Measurements from ENCODE around the gene CCDC38.

CCDC38 gene

DNA sequence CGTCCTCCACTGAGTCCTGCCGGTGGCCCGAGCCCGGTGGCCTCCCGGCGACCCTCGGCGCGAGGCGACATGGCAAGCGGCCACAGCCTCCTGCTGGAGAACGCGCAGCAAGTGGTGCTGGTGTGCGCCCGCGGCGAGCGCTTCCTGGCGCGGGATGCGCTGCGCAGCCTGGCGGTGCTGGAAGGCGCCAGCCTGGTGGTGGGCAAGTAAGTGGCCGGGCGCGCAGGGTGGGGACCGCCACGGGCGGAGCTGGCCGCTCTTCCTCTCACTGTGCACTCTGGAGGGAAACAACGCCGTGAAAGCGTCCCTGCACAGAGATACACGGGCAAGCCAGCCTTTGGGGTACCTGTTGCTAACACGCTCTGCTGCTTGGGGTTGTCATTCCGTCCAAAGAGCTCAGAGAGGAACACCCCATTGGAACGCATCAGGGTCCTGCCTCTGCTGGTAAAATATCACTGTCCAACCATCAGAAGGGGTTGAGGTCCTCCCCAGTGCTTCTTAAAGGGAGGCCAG lies 972 bp upstream of the CCDC38 start, which contains the start of gene AMDHD1:
Gene AMDHD1 (plus strand): TSS at position 2 of the 513 bp plus-strand sequence. CDS start 68 bp downstream, at position 70.
- ATAC-seq = peak; percentile 75
- Mint-ChIP-seq H3K9me3 (no peaks in the 10 kb centered on the region), H3K27ac (peak within 1 kb of the TSS; percentile 90), H3K4me3 (peak within 1 kb of the TSS; percentile 94), H3K4me1 (peaks cover 11% of the 10 kb centered on the region), H3K27me3 (no peaks in the 10 kb centered on the region), H3K36me3 (no peaks in the 10 kb centered on the region)

DNA sequence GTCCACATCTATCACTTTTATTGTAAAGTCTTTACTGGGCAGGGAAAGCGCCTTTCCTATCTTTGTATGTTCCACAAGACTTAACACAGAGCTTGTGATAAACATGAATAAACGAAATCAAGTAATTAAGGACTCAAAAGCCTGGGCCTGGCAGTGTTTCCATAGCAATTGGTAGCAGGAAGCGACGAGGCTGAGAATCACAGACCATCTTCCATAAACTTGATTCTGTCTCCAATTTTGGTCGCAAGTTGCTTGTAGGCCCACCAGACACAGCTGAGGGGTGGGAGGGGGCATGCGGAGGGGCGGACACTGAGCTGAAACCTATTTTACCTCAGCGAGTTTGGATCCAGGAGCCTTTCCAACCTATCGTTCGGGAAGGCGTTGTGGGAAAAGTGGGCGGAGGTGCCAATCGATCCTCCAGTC lies 302 bp downstream of the CCDC38 start:
- Mint-ChIP-seq H3K4me1 (peaks cover 11% of the 10 kb centered on the region), H3K9me3 (no peaks in the 10 kb centered on the region), H3K4me3 (peak overlapping the region; percentile 94), H3K27me3 (no peaks in the 10 kb centered on the region), H3K27ac (peak overlapping the region; percentile 90), H3K36me3 (no peaks in the 10 kb centered on the region)
- ATAC-seq = peak; percentile 1

DNA sequence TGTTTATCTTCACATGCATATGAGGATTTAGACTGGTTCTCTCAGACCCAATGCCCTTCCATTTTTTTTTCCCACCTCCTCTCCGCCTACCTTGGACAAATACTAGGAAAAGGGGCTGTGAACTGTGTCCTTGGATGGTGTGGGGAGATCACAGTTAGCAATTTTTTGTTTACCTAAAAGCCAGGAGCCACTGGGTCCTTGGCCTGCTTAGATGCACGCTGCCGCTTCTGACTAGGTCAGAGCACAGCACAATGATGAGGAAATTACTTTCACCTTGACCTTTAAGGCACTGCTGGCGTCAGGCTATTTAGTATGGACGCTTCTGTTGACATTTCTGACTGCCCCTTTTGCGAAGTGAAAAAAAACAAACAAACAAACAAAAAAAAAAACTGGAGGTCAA lies 1.9 kb downstream of the CCDC38 start:
- ATAC-seq = no peak
- H3K9me3 Mint-ChIP-seq = no peaks in the 10 kb centered on the region
- peaks cover 11% of the 10 kb centered on the region for H3K4me1 Mint-ChIP-seq
- H3K36me3 Mint-ChIP-seq = no peaks in the 10 kb centered on the region
- peak overlapping the region; percentile 10 for H3K27ac Mint-ChIP-seq
- H3K4me3 Mint-ChIP-seq = no peak overlapping the region
- no peaks in the 10 kb centered on the region for H3K27me3 Mint-ChIP-seq

DNA sequence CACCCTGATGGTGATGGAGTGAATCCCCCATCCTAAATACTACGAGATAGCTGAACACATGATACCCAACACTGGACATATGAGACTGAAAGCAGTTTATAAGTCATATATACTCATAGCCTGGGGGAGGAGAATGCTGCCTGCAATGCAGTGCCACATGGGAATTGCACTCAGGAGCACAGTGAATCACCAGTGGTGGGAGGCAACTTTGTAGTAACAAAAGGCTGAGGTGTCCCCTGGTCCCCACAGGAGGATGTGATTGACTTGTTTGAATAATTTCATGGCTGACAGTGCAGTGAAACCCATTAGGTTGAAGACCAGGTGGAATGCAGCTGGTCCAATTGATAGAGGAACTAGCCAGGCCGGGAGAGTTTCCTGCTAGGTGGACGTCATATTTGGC lies 20.2 kb downstream of the CCDC38 start:
- peaks cover 6% of the 10 kb centered on the region for H3K4me1 Mint-ChIP-seq
- no peaks in the 10 kb centered on the region for H3K27me3 Mint-ChIP-seq
- no peak overlapping the region for H3K4me3 Mint-ChIP-seq
- no peak overlapping the region for H3K27ac Mint-ChIP-seq
- no peaks in the 10 kb centered on the region for H3K36me3 Mint-ChIP-seq
- peaks cover 8% of the 10 kb centered on the region for H3K9me3 Mint-ChIP-seq
- ATAC-seq = peak; percentile 36

DNA sequence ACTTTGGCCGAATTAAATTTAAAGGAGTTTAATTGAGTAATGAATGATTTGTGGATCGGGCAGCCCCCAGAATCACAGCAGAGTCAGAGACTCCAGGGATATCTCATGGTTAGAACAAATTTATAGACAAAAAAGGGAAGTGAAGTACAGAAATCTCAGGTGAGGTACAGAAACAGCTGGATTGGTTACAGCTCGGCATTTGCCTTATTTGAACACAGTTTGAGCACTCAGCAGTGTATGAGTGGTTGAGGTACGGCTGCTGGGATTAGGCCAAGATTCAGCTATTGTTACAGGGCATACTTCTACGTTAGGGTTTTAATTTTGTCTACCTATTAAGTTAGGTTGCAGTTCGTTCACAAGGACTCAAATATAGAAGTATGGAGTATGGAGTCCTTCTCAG lies 23.3 kb downstream of the CCDC38 start:
- no peak overlapping the region for H3K4me3 Mint-ChIP-seq
- no peak overlapping the region for H3K27ac Mint-ChIP-seq
- ATAC-seq = no peak

DNA sequence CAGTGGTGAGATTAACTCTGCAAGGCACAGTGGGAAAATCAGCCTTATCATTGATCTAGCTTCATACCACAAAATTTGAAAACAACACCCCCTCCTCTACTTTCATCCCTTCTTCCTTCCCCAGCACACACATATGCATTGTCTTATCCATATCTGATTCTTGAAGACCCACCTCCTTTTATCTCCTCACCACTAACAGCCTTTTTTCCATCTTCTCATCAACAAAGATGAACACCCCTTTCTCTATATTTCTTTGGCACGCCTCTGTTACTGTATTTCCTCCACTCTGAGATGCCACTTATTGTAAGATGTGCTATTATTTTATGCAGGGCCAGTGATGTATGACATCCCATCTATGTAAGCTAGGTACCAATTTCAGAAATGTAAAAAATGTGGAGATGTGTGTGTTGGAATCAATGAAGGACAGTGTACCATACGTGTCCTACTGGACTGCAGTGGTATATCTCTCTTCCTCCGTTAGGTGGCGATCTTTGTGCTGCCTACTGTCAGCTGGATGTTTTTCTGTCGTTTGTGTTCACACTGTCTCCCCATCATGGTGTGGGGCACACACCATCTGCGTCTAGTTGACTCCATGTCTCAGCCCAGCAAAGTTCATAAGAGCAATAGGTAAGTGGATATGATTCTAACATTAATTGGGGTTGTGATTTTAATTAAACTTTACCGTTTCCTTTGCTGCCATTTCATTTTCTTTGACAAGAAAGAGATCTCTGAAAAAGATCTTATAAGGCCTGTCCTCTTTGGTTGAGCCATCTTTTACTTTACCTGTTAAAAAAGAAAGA lies 24.0 kb downstream of the CCDC38 start:
- ATAC-seq = peak; percentile 87
- Mint-ChIP-seq H3K4me1 (peaks cover 6% of the 10 kb centered on the region), H3K4me3 (no peak overlapping the region), H3K36me3 (no peaks in the 10 kb centered on the region), H3K27ac (no peak overlapping the region), H3K9me3 (peaks cover 8% of the 10 kb centered on the region), H3K27me3 (no peaks in the 10 kb centered on the region)

More for the DNA sequence above, 23.3 kb downstream of the CCDC38 start:
- no peaks in the 10 kb centered on the region for H3K36me3 Mint-ChIP-seq
- H3K4me1 Mint-ChIP-seq = peaks cover 6% of the 10 kb centered on the region
- no peaks in the 10 kb centered on the region for H3K27me3 Mint-ChIP-seq
- peaks cover 8% of the 10 kb centered on the region for H3K9me3 Mint-ChIP-seq

DNA sequence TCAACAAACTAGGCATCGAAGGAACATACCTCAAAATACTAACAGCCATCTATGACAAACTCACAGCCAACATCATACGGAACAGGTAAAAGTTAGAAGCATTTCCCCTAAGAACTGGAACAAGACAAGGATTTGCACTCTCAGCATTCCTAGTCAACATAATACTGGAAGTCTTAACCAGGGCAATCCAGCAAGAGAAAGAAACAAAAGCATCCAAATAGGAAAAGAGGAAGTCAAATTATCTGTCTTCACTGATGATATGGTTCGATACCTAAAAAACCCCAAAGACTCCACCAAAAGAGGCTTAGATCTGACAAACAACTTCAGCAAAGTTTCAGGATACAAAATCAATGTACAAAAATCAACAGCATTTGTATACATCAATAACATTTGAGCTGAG lies 32.5 kb downstream of the CCDC38 start:
- no peaks in the 10 kb centered on the region for H3K36me3 Mint-ChIP-seq
- no peak overlapping the region for H3K27ac Mint-ChIP-seq
- H3K4me1 Mint-ChIP-seq = no peaks in the 10 kb centered on the region
- no peak overlapping the region for H3K4me3 Mint-ChIP-seq
- no peak for ATAC-seq
- H3K27me3 Mint-ChIP-seq = no peaks in the 10 kb centered on the region
- no peaks in the 10 kb centered on the region for H3K9me3 Mint-ChIP-seq

DNA sequence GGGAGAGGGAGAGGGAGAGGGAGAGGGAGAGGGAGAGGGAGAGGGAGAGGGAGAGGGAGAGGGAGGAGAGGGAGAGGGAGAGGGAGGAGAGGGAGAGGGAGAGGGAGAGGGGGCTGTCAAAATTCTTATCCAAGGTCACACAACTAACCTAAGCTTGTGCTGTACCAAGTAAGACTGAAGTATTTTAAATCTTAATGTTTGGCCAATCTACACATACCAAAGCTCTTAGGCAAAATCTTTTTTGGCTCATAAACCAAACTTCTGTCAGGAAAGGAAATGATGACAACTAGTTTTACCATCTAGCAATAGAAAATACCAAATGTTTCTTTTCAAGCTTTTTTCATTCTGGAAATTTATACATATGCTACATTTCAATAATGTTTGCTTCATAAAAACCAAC lies 33.8 kb downstream of the CCDC38 start:
- H3K9me3 Mint-ChIP-seq = no peaks in the 10 kb centered on the region
- H3K4me1 Mint-ChIP-seq = no peaks in the 10 kb centered on the region
- no peak overlapping the region for H3K4me3 Mint-ChIP-seq
- H3K27me3 Mint-ChIP-seq = no peaks in the 10 kb centered on the region
- H3K27ac Mint-ChIP-seq = no peak overlapping the region
- no peak for ATAC-seq
- H3K36me3 Mint-ChIP-seq = no peaks in the 10 kb centered on the region

DNA sequence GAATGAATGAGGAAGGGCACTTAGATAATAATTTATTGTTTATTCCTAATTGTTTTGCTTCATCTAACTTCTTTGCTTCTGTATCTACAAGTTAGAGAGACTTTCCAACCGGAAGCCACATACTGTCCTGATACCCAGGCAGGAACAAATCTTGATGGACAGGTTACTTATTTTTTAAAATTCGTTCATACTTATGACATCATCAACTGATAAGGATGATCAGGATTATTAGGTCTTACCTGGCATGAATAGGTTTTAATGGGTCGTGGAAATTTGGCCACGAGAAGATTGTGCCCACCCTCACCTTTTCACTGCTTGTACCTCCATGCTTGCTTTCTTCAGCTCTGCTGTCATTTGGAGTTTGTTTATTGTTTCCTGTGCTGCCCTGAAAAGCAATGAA lies 44.3 kb downstream of the CCDC38 start:
- no peak overlapping the region for H3K27ac Mint-ChIP-seq
- H3K27me3 Mint-ChIP-seq = peaks cover 16% of the 10 kb centered on the region
- no peak for ATAC-seq
- no peaks in the 10 kb centered on the region for H3K4me1 Mint-ChIP-seq
- H3K9me3 Mint-ChIP-seq = no peaks in the 10 kb centered on the region
- no peak overlapping the region for H3K4me3 Mint-ChIP-seq
- no peaks in the 10 kb centered on the region for H3K36me3 Mint-ChIP-seq

DNA sequence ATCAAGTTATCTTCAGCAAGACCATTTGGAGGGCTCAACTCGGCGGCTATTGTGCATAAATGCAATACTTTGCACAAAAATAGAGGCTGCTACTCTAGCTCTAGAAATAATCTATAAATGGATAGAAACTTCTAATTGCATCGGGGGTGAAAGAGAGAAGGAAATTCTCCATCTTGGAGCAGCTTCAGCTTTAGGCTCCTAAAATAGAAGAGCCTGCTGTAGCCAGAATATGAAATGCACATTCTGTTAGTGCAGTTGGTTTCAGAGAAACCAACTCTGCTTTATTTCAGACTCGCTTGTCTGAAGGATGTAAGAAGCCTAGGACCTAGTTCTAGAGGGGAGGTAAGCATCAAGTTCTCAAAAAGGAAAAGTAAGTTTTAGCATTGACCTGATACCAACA lies 45.6 kb downstream of the CCDC38 start:
- Mint-ChIP-seq H3K9me3 (no peaks in the 10 kb centered on the region), H3K27me3 (peaks cover 17% of the 10 kb centered on the region), H3K27ac (no peak overlapping the region), H3K4me3 (no peak overlapping the region), H3K4me1 (no peaks in the 10 kb centered on the region), H3K36me3 (no peaks in the 10 kb centered on the region)
- ATAC-seq = no peak

DNA sequence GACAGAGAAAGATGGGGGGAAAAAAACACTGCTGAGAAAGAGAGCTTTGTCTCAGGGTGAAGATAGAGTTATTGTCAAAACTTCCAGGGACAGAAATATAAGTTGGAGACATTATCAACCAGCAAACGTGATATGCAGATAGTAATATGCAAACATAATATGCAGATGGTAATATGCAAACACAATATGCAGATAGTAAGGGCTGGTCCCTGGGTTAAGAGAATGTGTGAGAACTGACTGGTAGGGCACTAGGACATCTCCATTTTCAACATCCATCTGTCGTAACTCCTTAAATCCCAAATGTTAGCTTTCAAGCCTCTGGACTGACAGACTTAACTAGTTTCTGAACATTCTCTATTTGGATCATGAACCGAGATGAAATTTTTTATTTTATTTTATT lies 51.5 kb downstream of the CCDC38 start:
- no peak overlapping the region for H3K4me3 Mint-ChIP-seq
- peaks cover 17% of the 10 kb centered on the region for H3K27me3 Mint-ChIP-seq
- no peaks in the 10 kb centered on the region for H3K4me1 Mint-ChIP-seq
- no peaks in the 10 kb centered on the region for H3K36me3 Mint-ChIP-seq
- no peak overlapping the region for H3K27ac Mint-ChIP-seq
- H3K9me3 Mint-ChIP-seq = no peaks in the 10 kb centered on the region
- no peak for ATAC-seq

DNA sequence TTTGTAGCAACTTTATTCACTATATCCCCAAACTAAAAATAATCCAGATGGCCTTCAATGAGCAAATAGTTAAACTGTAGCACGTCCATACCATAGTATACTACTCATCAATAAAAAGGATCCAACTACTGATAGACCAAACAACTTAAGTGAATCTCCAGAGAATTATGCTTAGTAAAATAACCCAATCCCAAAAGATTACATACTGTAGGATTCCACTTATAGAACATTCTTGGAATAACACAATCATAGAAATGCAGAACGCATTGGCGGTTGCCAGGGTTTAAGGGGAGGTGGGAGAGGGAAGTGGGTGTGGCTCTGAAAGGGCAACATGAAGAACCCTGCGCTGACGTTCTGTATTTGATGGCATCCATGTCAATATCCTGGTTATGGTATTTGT lies 55.1 kb downstream of the CCDC38 start:
- Mint-ChIP-seq H3K36me3 (no peaks in the 10 kb centered on the region), H3K27me3 (no peaks in the 10 kb centered on the region), H3K4me3 (no peak overlapping the region), H3K4me1 (no peaks in the 10 kb centered on the region), H3K27ac (no peak overlapping the region), H3K9me3 (no peaks in the 10 kb centered on the region)
- no peak for ATAC-seq

DNA sequence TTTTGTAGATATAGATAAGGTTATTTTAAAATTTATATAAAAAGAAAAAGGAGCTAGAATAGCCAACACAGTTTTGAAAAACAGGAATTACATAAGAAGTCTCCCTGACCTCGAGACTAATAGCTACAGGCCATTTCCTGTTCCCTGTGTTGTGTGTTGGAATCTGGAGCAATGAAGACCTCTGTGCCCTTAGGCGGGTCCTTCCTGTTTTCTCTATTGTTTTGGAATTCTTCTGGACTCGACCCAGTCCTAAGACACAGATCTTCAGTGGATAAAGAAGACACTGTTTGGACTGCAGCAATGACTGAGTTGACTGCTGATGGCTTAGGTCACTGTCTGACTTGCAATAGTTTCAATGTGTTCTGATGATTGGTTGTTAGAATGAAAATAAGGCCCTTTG lies 57.4 kb downstream of the CCDC38 start:
- Mint-ChIP-seq H3K9me3 (no peaks in the 10 kb centered on the region), H3K4me3 (no peak overlapping the region), H3K36me3 (peaks cover under 1% of the 10 kb centered on the region), H3K4me1 (no peaks in the 10 kb centered on the region), H3K27me3 (no peaks in the 10 kb centered on the region), H3K27ac (no peak overlapping the region)
- no peak for ATAC-seq

DNA sequence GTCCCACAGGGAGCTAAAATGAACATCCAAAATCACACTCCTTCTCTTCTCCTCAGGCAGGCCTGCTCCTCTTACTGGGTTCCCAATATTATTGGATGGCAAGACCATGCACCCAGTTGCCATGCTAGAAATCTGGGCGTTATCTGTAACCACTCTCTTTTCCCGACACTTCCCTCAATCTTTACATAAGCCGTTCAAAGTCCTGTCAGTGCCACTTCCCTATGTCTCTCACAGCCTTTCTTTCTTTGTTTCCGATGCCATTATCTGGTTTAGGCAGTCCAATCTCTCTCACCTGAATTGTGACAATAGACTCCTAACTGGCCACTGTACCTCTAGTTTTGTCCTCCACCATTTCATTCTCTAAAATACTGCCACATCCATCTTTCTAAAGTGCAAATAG lies 59.5 kb downstream of the CCDC38 start:
- H3K9me3 Mint-ChIP-seq = no peaks in the 10 kb centered on the region
- no peaks in the 10 kb centered on the region for H3K27me3 Mint-ChIP-seq

DNA sequence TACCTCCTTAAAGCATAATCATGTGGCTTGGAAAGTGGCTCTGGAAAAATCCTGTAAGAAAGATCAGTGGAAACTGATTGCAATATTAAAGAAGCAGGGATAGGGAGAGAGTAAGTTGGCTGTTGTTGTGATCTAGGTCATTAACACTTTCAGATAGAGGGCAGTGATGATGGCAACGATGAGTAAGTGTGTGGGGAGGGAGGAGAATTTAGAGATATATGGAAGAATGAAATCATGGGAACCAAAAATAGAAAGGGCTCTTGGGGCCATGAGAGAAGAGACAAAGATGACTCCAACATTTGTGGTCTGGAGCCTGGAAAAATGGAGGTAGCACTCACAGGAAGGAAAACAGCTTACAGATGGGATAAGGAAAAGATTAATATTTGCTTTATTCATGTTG lies 60.3 kb downstream of the CCDC38 start:
- no peaks in the 10 kb centered on the region for H3K4me1 Mint-ChIP-seq

More for the DNA sequence above, 59.5 kb downstream of the CCDC38 start:
- H3K4me1 Mint-ChIP-seq = no peaks in the 10 kb centered on the region
- H3K27ac Mint-ChIP-seq = no peak overlapping the region
- peaks cover 6% of the 10 kb centered on the region for H3K36me3 Mint-ChIP-seq
- no peak for ATAC-seq
- H3K4me3 Mint-ChIP-seq = no peak overlapping the region

DNA sequence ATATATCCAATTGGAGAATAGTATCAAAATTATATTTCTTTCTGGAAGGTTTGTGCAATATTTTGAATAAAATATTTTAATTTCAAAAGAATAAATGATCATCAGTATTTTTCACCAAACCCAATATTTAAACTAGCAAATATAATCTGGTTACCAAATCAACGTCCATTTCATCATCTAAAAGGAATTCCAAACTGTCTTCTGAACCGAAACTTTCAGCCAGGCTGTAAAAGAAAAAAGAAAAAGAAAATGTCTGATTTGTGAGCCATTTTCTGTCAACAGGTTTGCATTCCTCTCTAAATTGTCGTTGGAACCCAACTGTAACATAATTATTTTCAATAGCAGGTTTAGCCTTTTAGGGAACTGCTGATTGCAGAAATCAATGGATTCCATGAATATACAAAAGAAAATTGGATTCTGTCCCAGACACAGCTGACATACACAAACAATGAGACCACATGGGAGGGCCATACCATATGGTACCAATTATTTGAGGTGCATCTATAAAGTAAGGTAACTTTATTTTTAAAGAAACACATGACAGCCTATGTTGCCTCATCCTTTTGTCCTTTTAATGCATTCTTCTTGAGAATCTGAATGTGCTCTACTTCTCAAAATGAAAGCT lies 61.0 kb downstream of the CCDC38 start:
- Mint-ChIP-seq H3K27me3 (no peaks in the 10 kb centered on the region), H3K4me1 (no peaks in the 10 kb centered on the region), H3K27ac (no peak overlapping the region), H3K36me3 (peaks cover 6% of the 10 kb centered on the region), H3K9me3 (no peaks in the 10 kb centered on the region), H3K4me3 (no peak overlapping the region)
- no peak for ATAC-seq

More for the DNA sequence above, 60.3 kb downstream of the CCDC38 start:
- ATAC-seq = no peak
- Mint-ChIP-seq H3K4me3 (no peak overlapping the region), H3K27me3 (no peaks in the 10 kb centered on the region), H3K27ac (no peak overlapping the region), H3K9me3 (no peaks in the 10 kb centered on the region), H3K36me3 (peaks cover 6% of the 10 kb centered on the region)

All from stimulated activated memory B cell treated with anti-CD40 and anti-IgM and Interleukin-4, amounts not matched to agents 10 μg/mL and 1 μg/mL and 100 μg/mL, for 72 hours (primary cell).